Activated gamma-delta T cell treated with anti-CD3 and anti-CD28 coated beads, Interleukin-2, amount 50 U/mL, for 16 hours (primary cell): ENCODE results near the gene ATP8A2.
"Not testable (repeated sequence)": the region's sequence is repeated elsewhere in the genome, so short reads cannot be mapped to it uniquely, and the experiment has no call there.

ENCODE experiments used
- DNase-seq: peaks from one replicate; pipeline ENCODE4 v3.0.0-alpha.2; 2020; ENCODE audit warnings: low read depth

ATP8A2 gene

DNA sequence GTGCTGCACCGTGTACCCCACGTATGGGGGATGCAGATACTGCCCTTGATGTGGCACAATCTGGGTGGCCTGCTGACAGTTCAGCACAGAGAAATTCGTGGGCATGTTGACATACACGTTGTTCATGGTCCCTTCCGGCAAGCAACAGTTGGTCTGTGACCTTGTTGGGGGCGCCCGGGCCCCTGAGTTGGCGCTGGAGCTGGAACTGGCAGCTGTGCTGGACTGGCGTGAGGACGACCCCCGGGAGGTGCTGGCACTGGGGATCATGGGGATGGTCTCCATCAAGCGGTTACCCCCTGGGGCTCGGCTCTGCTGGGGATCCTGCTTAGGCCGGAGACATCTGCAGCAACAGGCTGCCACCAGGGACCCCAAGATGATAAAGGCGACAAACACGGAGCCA lies 674.9 kb downstream of the ATP8A2 start:
- DNase-seq: no peak

GRCh38 chr13:26047040-26047439 lies 675.3 kb downstream of the ATP8A2 start:
- no peak for DNase-seq

GRCh38 chr13:26048741-26049140 lies 677.0 kb downstream of the ATP8A2 start:
- no peak for DNase-seq

GRCh38 chr13:26050568-26051230 lies 678.9 kb downstream of the ATP8A2 start:
- DNase-seq: no peak

DNA sequence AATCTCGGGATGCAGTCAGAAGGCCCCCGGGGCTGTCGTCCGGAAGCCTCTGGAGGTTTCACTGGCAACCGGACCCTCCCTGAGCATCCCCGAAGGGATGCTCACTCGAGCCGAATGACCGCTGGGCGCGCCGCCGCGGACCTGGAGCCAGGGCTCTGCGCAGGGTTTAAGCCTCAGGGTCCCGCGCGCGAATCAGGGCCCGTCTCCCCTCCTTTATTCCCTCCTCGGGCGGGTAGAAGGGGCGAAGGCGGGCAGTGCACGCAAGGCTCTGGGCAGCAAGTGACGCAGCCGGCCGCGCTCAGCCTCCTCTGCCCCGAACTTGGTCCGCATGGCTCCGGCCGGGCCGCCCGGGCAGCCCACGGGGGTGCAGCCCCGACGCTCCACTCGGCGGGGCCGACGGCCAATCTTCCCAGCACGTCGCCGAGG lies 679.5 kb downstream of the ATP8A2 start:
- DNase-seq: no peak

- DNase-seq: peak; percentile 22
Observed at GRCh38 chr13:26051657-26052311, 680.0 kb downstream of the ATP8A2 start, which contains the start of gene SHISA2. Gene SHISA2, minus strand, starts transcription at chr13:26052016. Its CDS starts 1,041 bp downstream, at chr13:26050975.

DNA sequence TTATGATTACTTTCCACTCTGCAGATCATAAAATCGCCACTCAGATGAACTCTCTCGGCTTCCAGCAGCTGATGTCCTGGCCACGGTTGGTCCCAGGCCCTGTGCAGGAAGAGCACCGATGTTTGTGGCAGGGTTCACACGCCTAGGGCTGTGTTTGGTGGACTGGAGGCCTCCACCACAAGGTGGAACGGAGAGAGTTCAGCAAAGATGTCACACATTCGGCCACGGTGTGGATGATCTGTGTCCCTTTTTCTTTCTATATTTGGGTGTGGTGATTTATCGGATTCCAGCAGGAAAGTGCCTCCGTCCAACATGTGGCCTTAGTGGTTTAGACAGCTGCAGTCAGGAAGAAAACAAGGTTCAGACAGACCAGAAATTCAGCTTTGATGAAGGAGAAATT lies 680.6 kb downstream of the ATP8A2 start:
- DNase-seq: no peak

GRCh38 chr13:26053418-26053980 lies 681.7 kb downstream of the ATP8A2 start:
- no peak for DNase-seq

DNA sequence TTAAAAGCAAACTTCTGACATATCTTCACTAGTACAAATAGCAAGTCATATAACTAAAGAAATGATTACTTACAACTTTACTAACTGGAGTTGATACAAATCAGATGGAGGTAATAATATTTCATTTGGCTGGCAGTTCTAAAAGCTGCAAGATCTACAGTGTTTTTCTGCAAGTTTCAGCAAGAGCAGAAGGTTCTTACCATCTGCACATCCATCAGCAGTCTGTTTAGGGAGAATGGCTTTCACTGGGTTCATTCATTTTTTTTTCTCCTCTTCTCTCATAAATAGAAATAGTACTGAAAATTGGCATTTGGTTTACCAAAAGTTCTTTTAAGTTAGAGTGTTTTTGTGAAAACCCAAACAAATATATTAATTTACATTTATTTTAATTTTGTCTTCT lies 683.1 kb downstream of the ATP8A2 start:
- no peak for DNase-seq

DNA sequence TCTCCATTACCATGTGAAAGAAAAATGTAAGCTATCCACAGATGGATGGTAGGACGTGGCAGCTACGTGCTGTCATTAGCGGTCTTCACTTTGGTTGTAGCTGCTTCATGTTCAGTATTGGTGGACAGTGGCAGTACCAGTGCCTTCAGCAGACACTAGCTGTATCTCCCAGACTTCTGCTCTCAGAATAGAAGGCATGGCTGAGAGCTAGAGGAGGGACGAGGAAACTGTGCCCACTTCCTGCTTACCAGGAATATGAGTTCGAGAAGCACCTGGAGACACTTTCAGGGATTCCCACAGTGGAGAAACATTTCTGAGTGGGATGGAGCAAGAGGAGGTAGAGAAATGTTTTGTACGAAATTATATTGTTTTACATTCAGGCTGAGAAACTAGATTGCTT lies 686.9 kb downstream of the ATP8A2 start:
- no peak for DNase-seq

GRCh38 chr13:26060357-26060756 lies 688.6 kb downstream of the ATP8A2 start:
- DNase-seq: no peak

DNA sequence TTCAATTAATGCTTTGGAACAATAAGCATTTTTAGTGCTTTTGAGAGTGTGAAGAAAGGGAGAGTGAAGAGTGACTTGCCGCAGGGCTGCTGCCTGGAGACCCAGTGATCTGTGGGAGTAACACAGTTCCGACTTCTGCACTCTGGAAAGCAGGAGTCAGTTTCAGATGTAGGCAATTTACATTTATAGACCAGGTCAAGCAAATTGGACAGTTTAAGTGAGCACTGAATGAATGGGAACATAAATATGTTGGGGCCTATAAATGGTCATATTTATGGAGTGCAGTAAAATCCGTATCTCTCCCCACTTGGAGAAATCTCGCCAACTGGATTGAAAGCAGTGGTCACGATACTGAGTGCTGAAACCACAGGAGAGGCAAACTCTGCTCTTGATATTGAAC lies 689.5 kb downstream of the ATP8A2 start:
- DNase-seq: no peak

DNA sequence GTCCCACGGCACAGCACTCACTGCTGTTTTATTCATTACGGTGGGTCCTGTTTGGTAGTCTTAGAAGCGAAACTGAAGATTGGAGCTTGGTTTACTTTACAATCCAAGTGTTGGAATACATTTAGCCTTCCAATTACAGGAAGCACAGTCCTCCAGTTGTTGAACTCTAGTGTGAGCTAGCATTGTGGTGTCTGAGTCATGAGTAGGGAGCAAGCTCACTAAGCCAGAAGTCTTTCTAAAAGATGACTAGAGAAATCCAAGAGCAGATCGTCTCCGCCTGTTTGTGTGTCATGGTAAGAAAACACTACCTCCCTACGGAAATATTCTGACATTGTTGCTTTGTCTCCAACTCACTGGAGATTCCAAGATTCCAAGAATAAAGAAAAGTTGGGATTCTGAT lies 690.2 kb downstream of the ATP8A2 start:
- no peak for DNase-seq

GRCh38 chr13:26062853-26063444 lies 691.2 kb downstream of the ATP8A2 start:
- no peak for DNase-seq

DNA sequence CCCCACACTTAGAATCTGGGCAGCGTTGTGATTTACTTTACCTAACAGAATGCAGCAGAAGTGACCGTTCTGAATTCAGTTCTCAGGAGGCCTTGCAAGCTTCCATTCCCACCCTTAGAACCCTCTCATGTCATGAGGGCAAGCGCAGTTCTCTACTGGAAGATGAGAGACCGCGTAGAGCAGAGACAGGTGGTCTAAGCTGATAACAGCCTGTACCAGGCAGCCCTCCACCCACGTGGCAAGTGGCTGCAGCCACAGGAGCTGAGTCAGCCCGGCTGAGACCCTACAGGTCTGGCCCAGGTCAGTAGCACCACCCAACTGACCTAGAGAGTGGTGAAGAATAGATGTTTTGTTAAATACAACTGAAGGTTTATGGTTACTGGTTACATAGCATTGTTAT lies 694.7 kb downstream of the ATP8A2 start:
- DNase-seq: not testable (repeated sequence)

DNA sequence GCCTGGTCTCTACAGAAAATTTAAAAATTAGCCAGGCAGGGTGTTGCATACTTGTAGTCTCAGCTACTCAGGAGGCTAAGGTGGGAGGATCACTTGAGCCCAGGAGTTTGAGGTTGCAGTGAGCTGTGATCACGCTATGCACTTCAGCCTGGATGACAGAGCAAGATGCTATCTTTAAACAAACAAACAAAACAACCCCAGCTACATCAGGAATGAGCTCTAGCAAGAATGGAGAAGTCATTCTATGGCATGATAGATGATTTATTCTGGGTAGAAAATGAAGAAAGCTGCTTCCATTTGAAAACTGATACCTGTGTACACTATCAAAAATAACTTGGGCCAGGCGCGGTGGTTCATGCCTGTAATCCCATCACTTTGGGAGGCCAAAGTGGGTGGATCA lies 695.8 kb downstream of the ATP8A2 start:
- no peak for DNase-seq

GRCh38 chr13:26068372-26068771 lies 696.6 kb downstream of the ATP8A2 start:
- DNase-seq: not testable (repeated sequence)

GRCh38 chr13:26069642-26070041 lies 697.9 kb downstream of the ATP8A2 start:
- DNase-seq: not testable (repeated sequence)

DNA sequence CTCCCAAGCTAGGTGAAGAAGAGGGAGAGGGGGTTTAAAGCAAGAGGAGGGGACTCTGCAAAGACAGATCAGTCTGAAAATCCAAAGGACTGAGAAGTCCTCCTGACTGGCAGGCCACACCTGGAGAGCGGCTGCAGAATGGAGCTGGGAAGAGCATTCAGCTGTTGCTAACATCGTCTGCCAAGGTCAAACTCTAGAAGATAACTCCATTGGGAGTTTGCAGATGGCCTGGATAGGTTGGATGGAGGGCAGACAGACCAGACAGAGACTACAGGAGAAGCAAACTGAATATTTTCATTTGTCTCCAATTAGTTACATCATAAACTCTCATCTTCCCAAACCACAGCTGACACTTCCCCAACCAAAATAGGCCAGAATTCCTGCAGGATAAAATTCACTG lies 699.9 kb downstream of the ATP8A2 start:
- no peak for DNase-seq

DNA sequence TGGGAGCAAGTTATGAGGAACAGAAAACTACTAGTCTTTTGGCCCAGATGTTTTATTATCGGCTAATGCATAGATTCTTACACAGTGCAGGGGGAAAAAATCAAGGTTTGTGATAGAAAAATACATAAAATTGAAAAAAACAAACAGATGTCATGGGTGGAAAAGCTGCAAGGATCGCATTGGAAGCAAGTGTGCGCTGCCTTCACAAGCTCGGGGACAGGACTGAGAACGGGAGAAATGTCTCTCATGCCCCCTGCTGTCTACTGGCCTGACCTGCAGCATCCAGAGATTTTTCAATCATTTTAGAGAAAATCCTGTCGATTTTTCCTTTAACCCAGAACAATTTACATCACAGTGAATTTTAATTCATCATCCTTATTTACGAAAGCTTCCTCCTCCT lies 700.6 kb downstream of the ATP8A2 start:
- not testable (repeated sequence) for DNase-seq

DNA sequence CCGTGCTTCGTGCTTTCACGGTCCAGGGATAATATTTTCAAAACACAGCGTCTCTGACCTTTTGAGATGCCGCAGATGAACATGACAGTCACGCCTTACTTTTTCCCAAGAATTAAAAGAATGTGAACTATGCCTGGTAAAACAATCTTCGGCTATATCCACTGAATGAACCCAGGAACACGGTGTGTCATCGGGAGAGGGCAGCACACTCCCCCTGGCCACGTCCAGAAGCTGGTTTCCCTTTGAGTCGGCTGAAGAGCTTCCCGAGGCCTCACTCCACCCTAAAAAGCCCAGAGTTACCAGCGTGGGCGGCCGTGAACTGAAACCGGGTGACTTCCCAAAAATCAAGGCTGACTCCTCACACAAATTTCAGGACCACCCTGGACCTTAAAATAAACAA lies 702.9 kb downstream of the ATP8A2 start:
- DNase-seq: no peak
